NCI-H2196 treated with DMSO at 0.1 percent for 48 hours (cell line): ENCODE measurements around the gene MLH3.
A peak's percentile ranks its signal among the peaks of the same experiment; 100 is the strongest.

Experiments used
- DNase-seq: peaks from one replicate; lab custom pipeline; 2025; ENCODE audit not compliant: unreplicated experiment; lab: John Stamatoyannopoulos, UW

Gene MLH3

DNA sequence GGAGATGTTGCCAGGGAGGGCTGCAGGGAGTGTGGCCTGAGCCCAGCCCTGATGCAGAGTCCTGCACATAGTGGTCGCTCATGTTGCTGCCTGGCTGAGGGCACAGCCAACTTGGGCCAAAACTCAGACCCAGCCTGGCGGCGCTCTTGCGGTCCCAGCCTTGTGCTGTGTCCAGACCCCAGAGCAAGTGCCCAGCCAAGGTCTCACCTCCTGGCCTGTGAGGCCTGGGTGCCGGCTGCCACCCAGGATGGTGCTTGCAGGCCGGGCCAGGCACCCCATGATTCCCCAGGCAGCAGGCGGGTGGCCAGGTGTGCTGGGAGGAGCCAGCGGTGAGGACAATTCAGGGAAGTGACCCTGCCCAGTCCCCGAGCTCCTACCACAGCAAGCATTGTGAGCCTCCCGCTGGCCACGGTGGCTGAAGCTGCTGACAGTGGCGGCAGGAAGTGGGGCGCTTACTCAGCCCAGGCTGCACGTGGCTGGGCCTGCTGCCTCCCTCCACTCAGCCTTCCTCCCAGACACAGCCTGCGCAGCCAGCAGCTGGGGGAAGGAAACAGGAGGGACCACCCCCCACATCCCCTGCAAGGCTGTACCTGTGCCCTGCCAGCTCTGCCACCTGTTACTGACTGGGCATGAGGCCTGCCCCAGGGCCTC, 78.1 kb downstream of the MLH3 start:
- peak; percentile 41 for DNase-seq

DNA sequence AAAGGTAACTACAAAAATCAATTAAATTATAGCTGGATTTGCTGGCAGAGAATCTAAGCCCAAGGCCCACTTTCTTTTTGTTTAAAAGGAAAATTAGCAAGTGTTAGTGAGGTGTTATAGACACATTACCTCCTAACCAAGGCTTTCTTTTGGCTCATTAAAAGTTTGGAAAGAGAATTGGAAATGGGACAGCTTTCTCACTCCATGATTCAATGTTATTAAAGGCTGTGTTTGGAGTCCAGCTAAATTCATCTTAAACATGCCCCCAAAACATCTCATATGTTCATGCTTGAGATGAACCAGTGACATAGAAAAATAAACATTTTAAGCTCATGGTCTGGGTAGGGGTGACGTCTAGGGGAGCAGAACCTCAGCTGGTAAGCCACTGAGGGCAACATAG, 82.5 kb downstream of the MLH3 start:
- no peak for DNase-seq

DNA sequence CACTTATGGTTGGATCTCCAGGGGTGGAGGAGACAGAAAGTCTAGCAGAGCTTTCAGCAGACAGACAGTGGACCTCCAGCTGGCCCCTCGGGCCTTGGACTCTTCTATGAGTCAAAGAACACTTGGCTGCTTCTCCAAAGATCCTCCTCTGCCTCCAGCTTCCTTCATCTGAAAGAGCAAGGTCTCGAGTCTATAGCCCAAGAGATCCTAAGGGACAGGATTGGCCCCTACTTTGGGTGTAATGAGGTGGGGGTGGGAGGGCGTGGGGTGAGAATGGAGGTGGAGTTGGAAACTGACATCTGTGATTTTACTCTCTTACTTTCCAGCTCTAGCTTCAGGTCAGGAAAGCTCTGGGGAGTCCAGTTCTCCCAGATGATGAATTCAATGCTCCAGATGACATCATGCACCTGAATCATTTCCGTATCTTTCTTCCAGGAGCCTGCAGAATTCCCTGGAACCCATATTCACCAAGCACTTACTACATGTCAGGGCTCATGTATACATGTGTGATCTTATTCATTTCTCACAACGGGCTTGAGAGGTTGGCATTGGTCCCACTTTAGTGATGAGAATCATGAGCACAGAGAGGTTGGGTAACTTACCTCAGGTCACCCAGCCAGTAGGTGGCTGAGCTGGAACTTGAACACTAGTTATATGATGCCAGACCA, 85.6 kb downstream of the MLH3 start:
- DNase-seq, result no peak

DNA sequence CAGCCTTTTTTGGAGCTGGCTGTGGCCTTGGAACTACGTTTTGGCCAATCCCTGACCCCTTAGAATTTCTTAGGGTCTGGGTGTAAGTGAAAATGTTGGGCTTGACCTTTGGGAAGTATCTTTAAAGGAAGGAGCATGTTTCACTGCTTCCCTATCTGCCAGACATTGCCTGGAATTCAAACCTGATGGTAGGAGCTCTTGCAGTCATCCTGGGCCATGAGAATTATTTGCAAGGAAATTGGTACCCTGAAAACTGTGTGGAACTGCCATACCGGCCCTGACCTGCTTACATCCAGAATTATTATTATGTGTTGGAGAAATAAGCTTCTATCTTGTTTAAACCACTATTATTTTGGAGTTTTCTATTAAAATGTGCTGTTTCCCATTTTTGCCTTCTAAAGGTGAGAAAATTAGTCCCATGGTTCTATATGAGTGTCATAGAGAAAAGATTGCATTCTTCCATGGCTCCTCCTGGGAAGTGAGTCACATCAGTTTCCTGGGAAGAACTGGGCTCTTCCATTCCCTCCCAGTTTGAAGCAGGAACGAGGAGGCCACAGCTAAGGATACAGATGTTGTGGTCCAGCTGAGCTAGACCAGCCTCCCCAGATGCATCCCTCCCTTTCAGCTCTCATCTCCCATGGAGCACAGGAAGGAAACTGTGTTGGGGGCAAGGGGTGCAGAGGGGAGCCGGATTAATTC, 86.3 kb downstream of the MLH3 start:
- DNase-seq, result no peak
